ENCODE results near the gene PDIA5.

Gene PDIA5

DNA sequence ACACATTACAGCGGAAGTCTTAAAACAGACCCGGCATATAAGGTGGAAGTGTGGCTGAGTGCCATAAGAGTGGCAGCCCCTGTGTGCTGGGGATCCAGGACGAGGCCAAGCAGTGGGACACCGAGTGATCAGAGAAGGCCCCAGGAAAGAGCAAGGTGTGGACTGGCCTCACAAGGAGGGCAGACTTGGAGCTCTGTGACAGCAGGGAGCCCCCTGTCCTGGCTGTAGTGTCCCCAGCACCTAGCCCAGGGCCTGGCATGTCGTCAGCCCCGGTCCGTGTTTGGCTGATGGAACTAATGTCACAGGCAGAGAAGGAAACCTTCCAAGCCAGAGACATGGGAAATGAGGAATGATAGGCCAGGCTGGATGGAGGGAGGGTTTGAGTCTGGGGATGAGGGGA lies 4.8 kb downstream of the PDIA5 start:
- no peak for DNase-seq (ENCODE audit: low read depth in 2 of 2)

DNA sequence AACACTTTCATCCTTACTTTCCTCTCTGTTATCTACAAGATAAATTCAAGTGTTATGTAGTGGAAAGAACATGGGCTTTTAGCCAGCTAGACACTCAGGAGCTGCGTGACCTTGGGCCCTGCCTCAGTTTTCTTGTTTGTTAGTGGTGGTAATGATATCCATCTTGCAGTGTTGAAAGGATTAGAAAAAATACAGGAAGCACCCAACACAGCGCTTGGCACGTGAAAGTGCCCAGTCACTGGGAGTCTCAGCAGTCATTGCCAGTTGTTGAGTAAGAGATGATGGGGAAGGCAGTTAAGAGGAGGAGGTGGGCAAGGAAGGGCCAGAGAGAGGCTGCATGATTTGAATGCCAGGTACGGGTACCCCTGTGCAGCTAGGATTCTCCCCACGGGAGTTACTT lies 5.3 kb downstream of the PDIA5 start:
- DNase-seq (ENCODE audit: low read depth in 2 of 2): no peak

DNA sequence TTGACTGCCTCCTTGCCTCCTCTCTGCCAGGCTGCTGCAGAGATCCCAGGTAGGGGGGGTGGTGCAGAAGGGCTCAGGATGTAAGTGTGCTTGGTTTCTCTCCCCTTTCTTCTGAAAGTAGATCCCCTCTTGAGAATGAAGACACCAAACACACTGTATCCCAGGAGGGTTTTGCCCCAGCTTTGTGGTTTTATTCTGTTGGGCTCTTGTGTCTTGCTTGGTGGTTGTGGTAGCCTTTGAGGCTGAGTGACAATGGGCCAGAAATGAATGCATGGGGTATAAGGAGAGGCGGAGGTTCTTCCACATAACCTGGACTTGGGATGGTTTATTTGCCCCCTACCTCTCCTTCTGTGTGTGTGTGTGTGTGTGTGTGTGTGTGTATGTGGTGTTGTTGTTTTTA lies 5.7 kb downstream of the PDIA5 start:
- DNase-seq (ENCODE audit: low read depth in 2 of 2): no peak

DNA sequence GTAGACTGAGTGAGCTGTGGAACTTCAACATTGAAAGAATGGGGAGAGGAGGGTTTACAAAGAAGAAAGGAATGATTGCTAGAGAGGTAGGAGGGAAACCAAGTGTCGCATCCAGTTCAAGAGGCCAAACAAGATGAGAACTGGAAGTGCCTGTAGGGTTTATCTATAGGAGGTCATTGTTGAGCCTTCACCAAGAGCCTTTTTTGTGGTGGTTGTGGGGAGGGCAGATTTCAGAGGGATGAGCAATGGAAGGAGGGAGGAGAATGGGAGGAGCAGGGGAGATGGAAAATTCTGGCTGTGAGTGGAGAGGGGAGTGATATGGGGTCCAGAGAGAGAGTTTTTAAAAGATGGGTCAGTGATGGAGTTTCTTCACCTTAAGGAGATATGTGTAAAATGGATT lies 8.5 kb downstream of the PDIA5 start:
- no peak for DNase-seq (ENCODE audit: low read depth in 2 of 2)

DNA sequence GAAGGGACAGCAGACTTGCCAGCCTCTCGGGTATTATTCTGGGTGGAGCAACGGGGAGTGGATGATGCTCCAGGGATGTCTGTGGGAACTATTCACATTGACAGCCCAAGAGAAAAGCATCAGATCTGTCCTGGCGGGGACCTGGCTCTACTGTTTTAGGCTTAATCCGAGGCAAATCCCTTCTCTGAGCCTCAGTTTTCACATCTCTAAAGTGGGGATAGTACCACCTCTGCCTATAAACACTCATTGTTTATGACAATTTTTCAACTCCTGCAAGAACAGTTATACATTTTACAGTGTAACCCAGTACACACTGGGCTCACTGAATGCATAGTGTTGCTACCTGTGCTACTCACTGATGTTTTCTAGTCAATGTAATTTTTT lies 9.3 kb downstream of the PDIA5 start:
- DNase-seq (ENCODE audit: low read depth in 2 of 2): no peak

DNA sequence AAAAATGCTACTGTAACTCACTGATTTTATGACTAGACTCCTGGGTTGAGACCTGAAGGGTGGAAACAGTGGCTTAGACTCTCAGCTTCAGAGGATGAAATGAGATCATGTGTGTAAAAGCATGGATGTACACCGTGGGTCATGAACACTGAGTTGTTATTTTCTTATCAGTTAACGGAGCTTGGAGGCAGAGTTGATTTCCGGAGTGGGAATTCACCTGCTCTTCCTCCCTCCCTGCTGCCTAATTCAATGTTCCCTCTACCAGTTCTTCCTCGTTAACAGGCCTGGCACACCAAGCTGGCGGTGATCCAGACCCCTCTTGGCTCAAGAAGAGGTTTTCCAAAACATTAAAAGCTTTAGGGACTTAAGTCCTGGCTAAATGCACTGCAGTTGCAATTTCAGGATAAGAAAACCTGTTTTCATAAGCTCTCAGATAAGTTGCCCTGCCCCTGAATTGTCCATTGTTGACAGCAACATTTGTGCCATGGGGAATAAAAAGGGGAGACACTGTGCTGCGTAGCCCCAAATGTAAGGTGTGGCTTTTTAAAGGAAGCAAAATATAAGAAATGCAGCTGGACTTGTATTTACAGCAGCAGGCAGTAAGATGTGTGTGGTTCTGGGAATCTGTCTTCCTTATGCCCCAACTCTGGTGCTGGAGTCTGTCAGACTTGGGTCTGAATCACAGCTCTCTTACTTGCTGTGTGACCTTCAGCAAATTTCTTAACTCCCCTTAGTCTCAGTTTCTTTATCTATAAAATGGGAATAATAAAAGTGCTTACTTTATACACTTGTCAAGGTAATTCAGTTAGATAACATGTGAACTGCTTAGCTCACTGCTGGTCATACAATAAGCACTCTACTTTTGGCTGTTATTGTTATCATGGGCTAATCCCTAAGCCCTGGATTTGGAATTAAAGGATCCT lies 9.9 kb downstream of the PDIA5 start:
- DNase-seq (ENCODE audit: low read depth in 2 of 2): no peak

DNA sequence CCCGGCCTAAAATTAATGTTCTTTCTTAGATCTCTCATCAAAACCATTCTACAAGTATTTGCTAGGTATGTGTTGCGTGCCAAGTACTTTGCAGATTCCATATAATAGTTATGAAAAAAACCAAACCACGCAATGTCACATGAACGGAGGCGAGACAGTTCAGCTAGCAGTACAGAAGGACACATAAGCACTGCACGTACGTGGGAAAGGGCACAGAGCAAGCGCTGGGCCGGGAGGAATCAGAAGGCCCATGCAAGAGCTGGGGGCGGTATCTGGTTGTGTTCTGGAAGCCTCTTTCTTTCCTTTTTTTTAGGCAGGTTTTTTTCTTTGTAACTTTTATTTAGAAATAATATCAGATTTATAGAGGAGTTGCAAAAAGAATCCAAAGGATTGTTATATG lies 11.3 kb downstream of the PDIA5 start:
- DNase-seq (ENCODE audit: low read depth in 2 of 2): no peak

DNA sequence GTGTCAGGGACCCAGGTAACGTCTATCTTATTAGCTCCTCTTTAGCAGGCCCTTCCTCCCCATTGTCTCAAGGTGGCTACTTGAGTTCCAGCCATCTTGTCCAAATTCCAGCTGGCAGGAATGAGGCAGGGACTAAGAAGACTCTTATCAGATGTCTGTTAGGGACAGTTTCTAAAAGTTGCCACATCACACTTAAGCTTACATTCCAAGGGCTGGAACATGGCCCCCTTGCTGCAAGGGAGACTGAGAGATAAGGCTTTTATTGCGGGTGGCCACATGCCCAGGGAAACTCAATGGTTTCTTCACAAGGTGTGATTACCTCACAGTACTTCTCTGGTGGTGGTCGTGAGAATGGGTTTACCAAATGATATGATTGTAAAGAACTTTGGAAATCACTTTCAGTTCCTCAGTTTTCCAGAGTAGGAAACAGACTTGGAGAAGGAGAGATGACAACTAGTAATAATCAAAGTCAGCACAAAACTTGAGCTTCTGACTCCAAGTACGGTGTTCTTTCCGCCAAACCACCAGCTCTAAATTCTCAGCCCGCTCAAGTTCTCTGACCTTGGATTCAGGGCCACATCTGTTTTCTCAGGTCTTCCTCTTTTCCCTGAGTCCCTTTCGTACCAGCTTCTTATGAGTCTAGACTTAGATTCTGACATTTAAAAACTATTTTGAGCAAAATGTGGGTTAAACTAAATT lies 14.2 kb downstream of the PDIA5 start:
- no peak for DNase-seq (ENCODE audit: low read depth in 2 of 2)

DNA sequence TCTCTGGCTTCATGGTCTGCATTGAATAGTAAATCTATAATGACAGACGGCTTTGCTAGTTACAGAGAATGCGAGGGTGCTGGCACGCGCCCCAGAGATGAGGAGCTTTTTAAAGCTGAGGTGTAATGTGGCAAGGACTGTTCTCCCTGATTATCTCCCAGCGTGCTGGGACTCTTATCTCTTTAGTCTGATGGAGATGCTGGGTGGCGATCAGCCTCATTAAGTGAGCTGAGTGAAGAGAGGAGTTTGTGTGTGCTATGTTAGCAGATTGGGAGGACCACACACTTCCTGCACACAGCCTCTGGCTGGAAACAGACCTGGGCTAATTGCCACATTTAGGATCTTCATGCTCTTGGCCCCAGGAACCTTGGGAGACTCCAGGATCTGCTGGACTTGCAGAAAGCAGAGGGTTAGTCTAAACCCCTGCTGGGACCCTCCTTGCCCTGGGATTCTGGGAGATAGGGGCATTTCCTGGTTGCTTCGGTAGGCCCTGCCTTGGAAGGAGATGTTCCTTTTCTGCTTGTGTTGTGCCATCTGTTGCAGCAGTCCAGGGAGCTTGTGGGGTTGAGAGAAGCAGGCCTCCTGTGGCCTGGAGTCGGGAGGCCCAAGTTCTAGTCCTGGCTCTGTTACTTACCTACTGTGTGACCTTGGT lies 15.0 kb downstream of the PDIA5 start:
- DNase-seq (ENCODE audit: low read depth in 2 of 2): no peak

DNA sequence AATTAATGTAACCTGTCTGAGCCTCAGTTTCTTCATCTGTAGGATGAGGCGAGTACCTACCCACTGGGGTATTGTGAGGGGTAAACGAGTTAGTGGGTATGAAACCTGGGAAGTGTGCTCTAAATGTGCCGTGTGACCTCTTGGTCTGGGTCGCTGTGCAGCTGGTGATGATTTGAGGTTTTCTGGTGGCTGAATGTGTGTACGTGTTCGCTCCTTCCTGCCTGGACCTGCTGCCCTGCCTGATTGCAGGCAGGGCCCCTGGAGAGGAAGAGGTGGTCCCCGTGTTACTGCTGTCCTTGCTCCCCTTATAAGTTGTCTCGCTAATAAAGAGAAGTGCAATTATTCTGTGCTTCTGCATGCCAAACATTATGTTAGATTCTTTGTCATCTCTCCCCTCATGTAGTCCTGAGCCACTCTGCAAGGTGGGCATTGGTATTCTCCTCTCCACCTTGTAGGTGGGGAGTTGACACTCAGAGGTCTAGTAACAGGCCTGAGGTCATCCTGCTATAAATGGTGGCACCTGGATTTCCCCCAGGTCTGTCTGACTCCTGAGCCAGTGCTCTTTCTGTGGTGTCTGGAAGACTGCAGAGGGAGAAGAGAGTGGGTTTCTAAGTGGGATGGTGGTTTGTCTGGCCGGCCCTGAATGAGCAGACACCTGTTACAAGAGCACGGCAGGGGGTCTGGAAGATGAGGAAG lies 15.7 kb downstream of the PDIA5 start:
- no peak for DNase-seq (ENCODE audit: low read depth in 2 of 2)

DNA sequence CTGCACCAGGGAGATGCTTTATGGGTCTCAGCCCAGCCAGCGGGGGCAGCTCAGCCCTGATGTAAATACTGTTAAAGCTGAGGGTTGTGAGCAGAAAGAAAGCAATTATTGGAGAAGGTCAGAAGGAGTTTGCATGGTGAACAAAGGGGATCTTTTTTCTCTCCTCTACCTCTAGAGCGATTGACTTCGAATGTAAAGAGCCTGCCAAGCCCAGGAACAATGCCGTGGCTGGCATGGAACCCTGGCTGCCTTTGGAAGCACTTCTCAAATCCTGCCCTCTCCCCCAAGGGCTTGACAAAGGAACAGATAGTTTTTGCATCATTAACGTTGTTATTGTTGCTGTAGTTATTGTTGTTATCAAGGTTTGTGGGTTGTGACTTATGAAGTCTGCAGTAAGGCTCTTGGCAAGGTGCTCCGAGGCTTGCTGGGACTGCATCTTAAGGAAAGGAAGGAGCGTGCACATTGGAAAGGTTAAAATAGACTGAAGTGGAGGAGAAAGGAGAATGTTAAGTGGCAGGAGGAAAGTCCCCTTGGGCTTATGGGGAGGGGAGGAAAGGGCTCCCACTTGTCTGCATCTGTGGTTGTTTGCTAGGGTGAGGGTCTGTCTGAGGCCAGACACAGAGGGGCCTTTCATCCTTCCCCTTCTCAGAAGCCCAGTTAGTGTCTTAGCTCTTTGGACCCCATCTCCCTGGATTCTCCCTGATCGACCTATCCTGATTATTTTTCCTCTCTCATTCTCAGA lies 16.7 kb downstream of the PDIA5 start:
- no peak for DNase-seq (ENCODE audit: low read depth in 2 of 2)

DNA sequence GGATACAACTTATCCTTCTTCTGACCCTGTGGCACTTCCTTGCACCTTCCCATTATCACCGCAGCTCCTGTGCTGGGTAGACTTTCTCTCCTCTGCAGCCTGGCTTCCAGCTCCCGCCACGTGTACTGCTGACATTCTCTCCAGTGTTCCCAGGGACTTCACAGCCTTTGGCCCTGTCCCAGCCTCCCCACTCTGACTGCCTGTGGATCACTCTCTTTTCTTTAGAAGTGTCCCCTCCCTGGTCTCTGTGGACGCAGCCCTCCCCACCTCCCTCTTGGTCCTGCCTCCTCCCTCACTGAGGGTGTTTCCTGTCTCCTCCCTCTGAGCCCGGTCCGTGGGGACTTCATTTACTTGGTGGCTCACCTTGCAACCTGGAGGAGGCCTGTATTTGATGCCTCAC lies 17.4 kb downstream of the PDIA5 start:
- DNase-seq (ENCODE audit: low read depth in 2 of 2): no peak

DNA sequence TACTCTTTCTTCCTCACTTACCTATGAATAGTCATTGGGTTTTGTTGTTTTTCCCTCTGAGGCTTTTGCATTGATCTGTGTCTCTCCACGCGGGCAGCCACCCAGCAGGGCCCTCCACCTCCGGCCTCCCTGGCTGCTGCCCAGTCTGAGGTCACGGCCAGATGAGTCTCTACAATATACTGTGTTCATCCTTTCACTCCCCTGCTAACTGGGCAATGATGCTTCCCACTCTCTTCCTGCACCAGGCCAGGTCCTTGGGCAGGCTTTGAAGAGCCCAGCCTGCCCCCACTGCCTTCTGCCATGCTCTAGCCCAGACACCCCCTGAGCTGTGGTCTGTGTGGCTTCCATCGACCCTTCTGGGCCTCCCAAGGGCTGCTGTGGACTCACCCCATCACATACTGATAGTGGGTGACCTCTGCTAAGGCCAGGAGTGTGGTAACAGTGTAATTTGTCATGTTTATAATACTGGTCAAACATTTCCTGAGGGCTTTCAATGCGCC lies 18.0 kb downstream of the PDIA5 start:
- no peak for DNase-seq (ENCODE audit: low read depth in 2 of 2)

DNA sequence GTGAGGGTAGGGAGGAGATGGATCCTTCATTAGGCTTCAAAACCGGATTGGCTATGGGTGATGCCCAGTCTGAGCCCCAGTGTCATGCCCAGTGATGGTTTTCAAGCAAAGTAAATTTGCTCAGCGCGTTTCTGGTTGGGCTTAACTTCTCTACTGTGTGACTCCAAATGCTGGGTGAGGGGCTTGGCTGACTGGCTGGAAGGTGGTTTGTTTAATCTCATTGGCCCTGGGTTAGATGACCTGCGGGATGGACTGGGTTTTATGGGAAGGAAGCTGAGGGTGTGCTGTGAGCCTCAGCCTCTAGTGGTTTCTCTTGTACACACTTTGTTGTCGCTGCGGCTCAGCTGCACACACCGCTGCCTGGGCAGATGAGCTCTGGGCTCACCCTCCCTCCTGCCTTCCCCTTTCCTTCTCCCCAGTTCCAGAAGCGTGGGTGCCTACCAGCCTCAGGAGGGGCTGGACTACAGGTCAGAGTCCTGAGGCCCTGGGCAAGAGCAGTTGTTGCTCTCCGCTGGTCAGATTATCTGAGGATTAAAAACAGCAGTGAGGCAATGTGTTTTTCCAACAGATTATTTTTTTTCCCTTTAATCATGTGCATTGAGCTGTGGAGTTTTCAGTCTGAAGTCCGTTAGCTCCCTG lies 18.6 kb downstream of the PDIA5 start:
- DNase-seq (ENCODE audit: low read depth in 2 of 2): no peak

DNA sequence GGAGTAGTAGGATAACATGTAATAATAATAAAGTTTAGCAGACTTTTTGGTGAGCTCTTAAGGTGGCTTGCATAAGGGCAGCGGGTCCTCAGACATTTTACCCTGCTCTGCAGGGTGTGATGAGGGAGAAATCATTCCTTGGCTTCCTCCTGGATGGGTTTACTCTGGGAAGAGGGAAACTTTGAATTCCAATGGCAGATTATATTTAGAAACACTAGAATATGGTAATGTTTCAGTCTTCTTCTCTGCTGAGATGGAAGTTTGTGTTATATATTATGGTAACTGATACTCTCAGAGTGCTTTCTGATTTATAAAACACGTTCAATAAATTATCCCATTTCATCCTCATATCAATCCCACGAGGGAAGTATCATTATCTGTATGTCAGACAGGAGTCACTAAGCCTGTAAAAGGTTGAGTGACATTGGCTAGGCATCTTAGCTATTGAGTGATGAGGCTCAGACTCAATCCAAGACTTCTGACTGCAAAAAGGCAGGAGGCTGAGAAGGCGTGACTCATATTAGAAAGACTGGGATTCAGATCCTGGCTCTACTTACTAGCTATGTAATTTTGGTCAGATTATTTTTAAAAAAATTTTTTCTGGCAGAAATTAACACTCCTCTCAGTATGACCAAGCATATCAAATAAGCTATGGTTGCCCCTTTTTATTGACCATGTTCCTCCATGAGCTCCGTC lies 19.3 kb downstream of the PDIA5 start:
- no peak for DNase-seq (ENCODE audit: low read depth in 2 of 2)

DNA sequence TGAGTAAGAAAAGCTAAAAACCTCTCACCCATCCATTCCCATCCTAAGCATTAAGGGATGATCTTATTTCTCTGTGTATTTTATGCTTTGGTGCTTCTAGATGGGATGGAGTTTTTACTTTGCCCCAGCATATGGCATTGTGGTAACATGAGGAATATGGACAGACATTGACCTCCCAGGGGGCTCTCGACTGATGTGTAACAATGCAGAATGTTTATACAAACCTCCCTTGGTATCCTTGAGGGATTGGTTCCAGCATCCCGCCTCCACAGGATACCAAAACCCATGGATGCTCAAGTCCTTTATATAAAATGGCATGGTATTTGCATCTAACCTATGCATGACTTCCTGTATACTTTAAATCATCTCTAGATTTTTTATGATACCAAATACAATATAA lies 21.6 kb downstream of the PDIA5 start:
- DNase-seq (ENCODE audit: low read depth in 2 of 2): no peak

DNA sequence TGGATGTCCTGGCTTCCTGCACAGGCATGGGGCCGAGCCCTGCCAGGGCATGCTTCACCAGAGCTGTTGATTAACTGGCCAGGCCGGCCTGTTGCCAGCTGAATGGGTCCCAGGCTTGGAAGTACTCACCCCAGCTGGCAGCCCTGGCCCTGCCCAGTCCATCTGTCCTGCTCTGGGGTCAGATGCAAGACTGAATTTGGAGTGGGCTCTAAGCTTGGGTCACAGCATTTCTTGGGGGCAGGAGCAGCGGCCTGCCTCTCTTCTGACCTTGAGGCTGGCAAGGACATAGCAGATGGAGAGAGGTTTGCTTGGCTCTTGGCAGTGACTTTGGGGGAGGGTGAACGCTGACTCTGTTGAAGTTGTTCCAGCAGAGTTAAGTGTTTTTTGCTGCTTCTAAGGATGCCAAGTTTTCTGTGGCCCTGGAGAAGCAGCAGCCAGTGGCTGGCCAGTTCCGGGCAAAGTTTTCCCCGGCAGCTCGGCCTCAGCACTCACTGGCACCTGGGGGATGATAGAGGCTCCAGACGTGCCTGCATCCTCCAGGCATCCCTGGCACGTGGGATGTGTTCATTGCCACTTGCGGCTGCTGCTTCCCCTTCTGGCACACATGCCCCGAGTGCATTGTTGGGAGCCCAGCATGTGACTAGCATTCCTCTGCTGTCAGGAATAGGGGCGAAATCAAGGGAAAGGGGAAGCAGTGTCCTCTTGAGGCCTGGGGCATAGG lies 22.9 kb downstream of the PDIA5 start:
- no peak for DNase-seq (ENCODE audit: low read depth in 2 of 2)

DNA sequence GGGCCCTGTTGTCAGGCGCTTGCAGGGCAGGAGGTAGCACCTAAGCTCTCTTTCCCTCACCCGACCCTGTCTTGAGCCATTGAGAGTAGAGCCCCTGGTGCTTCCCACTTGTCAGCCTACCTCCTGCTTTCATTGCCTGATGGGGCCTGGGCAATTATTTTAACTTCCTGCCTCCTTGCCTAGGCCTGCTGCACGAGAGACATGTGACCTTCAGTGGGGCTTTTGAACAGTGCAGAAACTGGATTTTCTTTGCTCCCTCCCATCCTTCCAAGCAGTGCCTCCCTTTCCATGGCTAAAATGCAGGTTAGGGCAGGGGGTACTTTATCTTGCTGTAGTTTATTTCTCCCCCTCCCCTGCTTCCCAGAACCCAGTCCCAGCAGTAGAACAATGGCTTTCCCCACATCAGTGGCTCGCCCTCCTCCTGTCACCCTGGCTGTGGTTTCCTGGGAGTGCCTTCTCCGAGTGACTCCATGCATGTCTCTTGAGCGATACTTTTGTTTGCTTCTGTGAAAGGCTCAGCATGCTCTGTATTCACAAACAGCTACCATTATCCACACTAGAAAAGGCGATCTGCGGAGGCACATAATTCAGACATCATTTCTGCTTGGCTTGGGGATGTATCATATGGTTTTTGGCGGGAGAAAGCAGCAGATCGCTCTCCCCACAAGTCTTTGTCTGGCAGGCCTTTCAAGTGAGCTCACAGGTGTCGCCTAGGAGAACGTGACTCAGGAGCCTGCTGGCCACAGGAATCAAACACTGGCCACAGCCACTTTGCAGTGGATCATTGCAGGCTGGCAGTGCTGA lies 24.1 kb downstream of the PDIA5 start:
- DNase-seq (ENCODE audit: low read depth in 2 of 2): no peak

DNA sequence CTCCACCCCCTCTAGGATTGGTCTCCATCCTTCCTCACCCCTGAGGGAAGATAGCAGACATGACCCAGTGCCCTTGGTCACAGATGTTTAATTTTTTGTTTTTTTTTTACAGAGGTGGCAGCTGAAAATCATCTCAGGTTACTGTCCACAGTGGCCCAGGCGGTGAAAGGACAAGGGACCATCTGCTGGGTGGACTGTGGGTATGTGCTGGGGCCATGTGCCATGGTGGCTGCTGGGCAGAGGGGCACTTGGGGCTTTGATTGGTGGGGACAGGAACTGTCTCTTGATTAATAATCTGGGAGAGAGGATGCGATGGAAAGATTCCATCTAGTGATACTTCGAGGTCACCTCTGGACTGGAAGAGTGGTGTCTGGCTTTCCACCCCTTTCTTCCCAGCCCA lies 25.4 kb downstream of the PDIA5 start:
- no peak for DNase-seq (ENCODE audit: low read depth in 2 of 2)
